CD4-positive, CD25-positive, alpha-beta regulatory T cell (primary cell): ENCODE results near the gene SMU1. TPM values are rescaled to one million over a fixed set of nuclear protein-coding genes. Genes with fewer than 3 reads are reported as not detected.

ENCODE experiments used
- ATAC-seq, 2 donors: fragments of 150-1000 bp; cut with Tn5 transposase; one replicate each; pipeline ENCODE4 v1.10.0; 2021; ENCODE audit warnings: low read depth in 2 of 2, moderate number of reproducible peaks in 2 of 2, moderate library complexity in 1 of 2
- DNase-seq, 3 donors: peaks; one replicate each; pipeline versions ENCODE4 v3.0.0 to v3.0.0-alpha.2; 2012 to 2022; ENCODE audit warnings: mixed read lengths in 1 of 3
- H3K27ac ChIP-seq: one replicate; pipeline ENCODE4 v1.7.0; 2013; ENCODE audit warnings: mild to moderate bottlenecking, low read length; ENCODE audit not compliant: insufficient read depth, poor library complexity, severe bottlenecking
- H3K27me3 ChIP-seq: one replicate; pipeline ENCODE4 v1.7.0; 2013; ENCODE audit warnings: low read length; ENCODE audit not compliant: control insufficient read depth, insufficient read depth
- H3K36me3 ChIP-seq: one replicate; pipeline ENCODE4 v1.7.0; 2013; ENCODE audit warnings: mild to moderate bottlenecking, low read length, moderate library complexity; ENCODE audit not compliant: control insufficient read depth, insufficient read depth
- H3K4me1 ChIP-seq: 2 replicates; pipeline ENCODE4 v1.7.0; 2013; ENCODE audit warnings: mild to moderate bottlenecking, low read length; ENCODE audit not compliant: insufficient read depth, control insufficient read depth, poor library complexity, severe bottlenecking
- H3K4me3 ChIP-seq: one replicate; pipeline ENCODE4 v1.7.0; 2013; ENCODE audit warnings: low read depth, mild to moderate bottlenecking, low read length, moderate library complexity
- H3K9me3 ChIP-seq, 2 experiments: 1 replicate in 1 of 2; 2 replicates in 1 of 2; pipeline ENCODE4 v1.7.0; 2013; ENCODE audit warnings: low read length in 2 of 2, mild to moderate bottlenecking in 1 of 2, moderate library complexity in 1 of 2; ENCODE audit not compliant: control insufficient read depth in 2 of 2
- H3K27ac Mint-ChIP-seq, 3 donors: one replicate each; pipeline ENCODE4 v1.8.0; 2020 to 2022; ENCODE audit warnings: mild to moderate bottlenecking in 3 of 3, mixed read lengths in 3 of 3, moderate library complexity in 2 of 3
- H3K27me3 Mint-ChIP-seq: one replicate; pipeline ENCODE4 v1.8.0; 2022; ENCODE audit warnings: mild to moderate bottlenecking, mixed read lengths
- H3K36me3 Mint-ChIP-seq: one replicate; pipeline ENCODE4 v1.8.0; 2020; ENCODE audit warnings: mixed read lengths
- H3K4me1 Mint-ChIP-seq, 4 donors: one replicate each; pipeline ENCODE4 v1.8.0; 2020 to 2022; ENCODE audit warnings: mixed read lengths in 4 of 4, mild to moderate bottlenecking in 1 of 4
- H3K4me3 Mint-ChIP-seq, 4 donors: one replicate each; pipeline ENCODE4 v1.8.0; 2020 to 2022; ENCODE audit warnings: mild to moderate bottlenecking in 4 of 4, mixed read lengths in 4 of 4, moderate library complexity in 3 of 4
- H3K9me3 Mint-ChIP-seq, 7 donors: one replicate each; pipeline ENCODE4 v1.8.0; 2020 to 2022; ENCODE audit warnings: mixed read lengths in 7 of 7, mild to moderate bottlenecking in 3 of 7, moderate library complexity in 2 of 7
- polyA plus RNA-seq, 4 donors: library from polyadenylated mRNA; unstranded; fragments of 300-500 nt; fragmentation: Illumina TruSeq; gene quantifications; one replicate each; pipeline ENCODE4 v1.2.3, GENCODE V29; 2021
- total RNA-seq: library from RNA; stranded (reverse); gene quantifications from one replicate; pipeline ENCODE4 v1.2.3, GENCODE V29; 2022

The SMU1 gene
- total and polyA plus RNA-seq, 5 donors from 2014 or later, result 22.7 to 27.9 (median 24.5) TPM

DNA sequence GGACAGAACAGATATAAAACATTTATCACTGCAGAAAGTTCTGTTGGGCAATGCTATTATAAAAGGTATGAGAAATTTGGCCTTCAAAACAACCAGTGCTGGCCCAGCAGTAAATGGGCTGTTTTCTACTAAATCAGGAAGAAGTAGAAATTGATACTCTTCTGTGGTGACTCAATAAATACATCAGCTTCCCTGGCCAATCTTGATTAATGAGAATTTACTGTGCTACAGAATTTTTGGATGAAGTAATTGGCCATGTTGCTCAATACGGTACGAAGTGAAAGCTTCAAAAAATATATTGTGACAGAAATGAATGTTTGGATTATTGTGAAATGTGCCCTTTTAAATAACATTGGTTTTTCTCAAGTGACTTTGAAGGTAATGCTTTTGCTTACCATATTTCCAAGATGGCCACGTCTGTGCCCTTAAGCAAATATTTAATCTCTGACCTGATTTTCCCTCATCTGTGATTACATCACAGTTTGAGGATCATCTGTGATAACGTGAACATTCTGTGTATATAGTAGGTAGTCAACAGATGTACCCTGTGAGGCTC, 47.2 kb downstream of the SMU1 start:
- Histone ChIP-seq H3K9me3 (no peaks in the 10 kb centered on the region), H3K27ac (peak overlapping the region; percentile 18), H3K27me3 (no peaks in the 10 kb centered on the region), H3K36me3 (peaks cover 68% of the 10 kb centered on the region), H3K4me3 (peak overlapping the region; percentile 61), H3K4me1 (peaks cover 56% of the 10 kb centered on the region)
- peak overlapping the region in 3 of 4 donors; percentile 2 to 73 (median 68) for H3K4me3 Mint-ChIP-seq
- H3K27me3 Mint-ChIP-seq, result no peaks in the 10 kb centered on the region
- peak overlapping the region in 2 of 3 donors; percentile 29 to 48 for H3K27ac Mint-ChIP-seq
- H3K36me3 Mint-ChIP-seq, result peaks cover 48% of the 10 kb centered on the region
- ATAC-seq, result no peak
- no peak for DNase-seq
- H3K4me1 Mint-ChIP-seq, result peaks cover 52 to 68% (median 61%) of the 10 kb centered on the region in 4 donors
- H3K9me3 Mint-ChIP-seq, result no peaks in the 10 kb centered on the region

GRCh38 chr9:33025572-33026342, 50.7 kb downstream of the SMU1 start:
- peaks cover 50% of the 10 kb centered on the region for H3K4me1 ChIP-seq
- H3K4me3 ChIP-seq, result peak overlapping the region; percentile 92
- Mint-ChIP-seq H3K27me3 (no peaks in the 10 kb centered on the region), H3K27ac (peak overlapping the region; percentile 79 to 97 (median 92)), H3K9me3 (no peaks in the 10 kb centered on the region), H3K36me3 (peaks cover 26% of the 10 kb centered on the region), H3K4me3 (peak overlapping the region; percentile 95 to 98 (median 98)), H3K4me1 (peaks cover 48 to 80% (median 63%) of the 10 kb centered on the region in 4 donors)
- H3K27me3 ChIP-seq, result no peaks in the 10 kb centered on the region
- H3K27ac ChIP-seq, result peak overlapping the region; percentile 99
- no peaks in the 10 kb centered on the region for H3K9me3 ChIP-seq
- DNase-seq (peak; percentile 78 to 81 (median 80)), ATAC-seq (peak; percentile 40 to 47)
- peaks cover 34% of the 10 kb centered on the region for H3K36me3 ChIP-seq

DNA sequence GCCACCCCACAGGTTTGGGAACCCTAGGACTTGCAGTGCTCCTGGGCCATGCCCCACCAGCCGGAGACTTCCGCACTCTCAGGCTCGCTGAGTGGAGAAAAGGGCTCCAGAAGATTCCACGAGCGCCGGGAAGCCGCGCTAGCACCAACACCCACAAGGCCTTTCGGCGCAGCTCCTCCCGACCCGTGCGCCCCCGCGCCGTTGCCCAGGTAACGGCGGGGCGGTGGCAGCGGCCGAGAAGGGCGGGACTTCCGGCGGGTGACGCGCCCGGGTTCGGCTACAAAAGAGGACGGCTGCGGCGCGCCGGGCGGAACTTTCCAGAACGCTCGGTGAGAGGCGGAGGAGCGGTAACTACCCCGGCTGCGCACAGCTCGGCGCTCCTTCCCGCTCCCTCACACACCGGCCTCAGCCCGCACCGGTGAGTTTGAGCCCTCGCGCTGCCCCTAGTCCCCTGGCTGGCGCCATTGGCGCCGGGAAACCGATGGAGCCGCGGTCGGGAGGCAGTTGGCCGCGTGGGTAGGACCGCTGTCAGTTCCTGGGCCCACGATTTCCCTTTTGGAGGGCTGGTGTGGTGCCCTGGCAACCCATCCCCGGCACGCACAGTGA, 51.4 kb downstream of the SMU1 start, which contains the start of gene DNAJA1:
TSS of gene DNAJA1 (plus strand) at position 308 of the 606 bp plus-strand sequence. CDS start 1,212 bp downstream, outside the sequence.
- Mint-ChIP-seq H3K9me3 (no peaks in the 10 kb centered on the region), H3K36me3 (peaks cover 27% of the 10 kb centered on the region), H3K27ac (peak within 1 kb of the TSS; percentile 79 to 97 (median 92)), H3K4me3 (peak within 1 kb of the TSS; percentile 95 to 98 (median 98)), H3K27me3 (no peaks in the 10 kb centered on the region), H3K4me1 (peaks cover 50 to 83% (median 64%) of the 10 kb centered on the region in 4 donors)
- DNase-seq (peak; percentile 91 to 97 (median 95)), ATAC-seq (peak; percentile 89 to 91)
- Histone ChIP-seq H3K4me1 (peaks cover 50% of the 10 kb centered on the region), H3K4me3 (peak within 1 kb of the TSS; percentile 92), H3K36me3 (peaks cover 27% of the 10 kb centered on the region), H3K27me3 (no peaks in the 10 kb centered on the region), H3K9me3 (no peaks in the 10 kb centered on the region), H3K27ac (peak within 1 kb of the TSS; percentile 99)

- H3K27me3 ChIP-seq, result no peaks in the 10 kb centered on the region
- Mint-ChIP-seq H3K27ac (peak overlapping the region; percentile 79 to 97 (median 91)), H3K36me3 (peaks cover 20% of the 10 kb centered on the region), H3K27me3 (no peaks in the 10 kb centered on the region), H3K9me3 (no peaks in the 10 kb centered on the region), H3K4me3 (peak overlapping the region; percentile 95 to 98 (median 98)), H3K4me1 (peaks cover 44 to 78% (median 58%) of the 10 kb centered on the region in 4 donors)
- ATAC-seq (no peak), DNase-seq (peak in 1 of 3 donors; percentile 35)
- peak overlapping the region; percentile 91 for H3K4me3 ChIP-seq
- peaks cover 20% of the 10 kb centered on the region for H3K36me3 ChIP-seq
- H3K27ac ChIP-seq, result peak overlapping the region; percentile 99
- peaks cover 45% of the 10 kb centered on the region for H3K4me1 ChIP-seq
- no peaks in the 10 kb centered on the region for H3K9me3 ChIP-seq
Measured at GRCh38 chr9:33024126-33024965, 52.1 kb downstream of the SMU1 start.

DNA sequence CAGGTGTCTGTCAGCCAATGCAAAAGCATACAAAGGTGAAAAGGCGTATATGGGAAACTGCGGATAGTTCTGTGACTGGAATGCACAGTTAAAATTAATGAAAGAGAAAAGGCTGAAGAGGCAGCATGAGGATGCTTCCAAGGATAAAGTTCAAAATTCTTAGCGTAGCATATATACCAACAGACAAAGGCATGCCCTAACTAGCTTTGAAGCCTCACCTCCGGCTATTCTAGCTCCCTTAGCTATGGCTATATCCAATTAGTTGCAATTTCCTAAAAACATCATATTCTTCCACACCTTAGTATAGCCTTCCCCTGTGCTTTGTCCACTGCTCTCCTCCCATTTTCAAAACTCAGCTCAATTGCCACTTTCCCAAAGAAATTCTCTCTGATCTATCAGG, 52.8 kb downstream of the SMU1 start:
- ATAC-seq, result no peak
- Histone ChIP-seq H3K27me3 (no peaks in the 10 kb centered on the region), H3K36me3 (peaks cover 13% of the 10 kb centered on the region), H3K4me3 (peak overlapping the region; percentile 91), H3K27ac (peak overlapping the region; percentile 99), H3K4me1 (peaks cover 39% of the 10 kb centered on the region), H3K9me3 (no peaks in the 10 kb centered on the region)
- H3K4me1 Mint-ChIP-seq, result peaks cover 38 to 71% (median 52%) of the 10 kb centered on the region in 4 donors
- H3K4me3 Mint-ChIP-seq, result peak overlapping the region; percentile 95 to 98 (median 98)
- peaks cover 20% of the 10 kb centered on the region for H3K36me3 Mint-ChIP-seq
- no peaks in the 10 kb centered on the region for H3K27me3 Mint-ChIP-seq
- no peaks in the 10 kb centered on the region for H3K9me3 Mint-ChIP-seq
- DNase-seq, result no peak
- peak overlapping the region; percentile 39 to 97 (median 79) for H3K27ac Mint-ChIP-seq

GRCh38 chr9:33022755-33023154, 53.7 kb downstream of the SMU1 start:
- Histone ChIP-seq H3K27ac (no peak overlapping the region), H3K4me1 (peaks cover 29% of the 10 kb centered on the region), H3K27me3 (no peaks in the 10 kb centered on the region), H3K9me3 (no peaks in the 10 kb centered on the region), H3K36me3 (peaks cover 9% of the 10 kb centered on the region), H3K4me3 (peak overlapping the region; percentile 47)
- DNase-seq, result no peak
- no peak for ATAC-seq
- no peaks in the 10 kb centered on the region for H3K9me3 Mint-ChIP-seq
- peaks cover 30 to 62% (median 43%) of the 10 kb centered on the region in 4 donors for H3K4me1 Mint-ChIP-seq
- peak overlapping the region in 2 of 3 donors; percentile 54 to 55 for H3K27ac Mint-ChIP-seq
- H3K27me3 Mint-ChIP-seq, result no peaks in the 10 kb centered on the region
- H3K4me3 Mint-ChIP-seq, result peak overlapping the region in 2 of 4 donors; percentile 48 to 98
- peaks cover 14% of the 10 kb centered on the region for H3K36me3 Mint-ChIP-seq

GRCh38 chr9:33022303-33022702, 54.2 kb downstream of the SMU1 start:
- no peak overlapping the region for H3K27ac ChIP-seq
- Mint-ChIP-seq H3K9me3 (no peaks in the 10 kb centered on the region), H3K36me3 (peaks cover 14% of the 10 kb centered on the region), H3K4me3 (peak overlapping the region in 3 of 4 donors; percentile 50 to 98 (median 68)), H3K27me3 (no peaks in the 10 kb centered on the region), H3K27ac (peak overlapping the region in 1 of 3 donors; percentile 54), H3K4me1 (peaks cover 30 to 57% (median 42%) of the 10 kb centered on the region in 4 donors)
- peaks cover 25% of the 10 kb centered on the region for H3K4me1 ChIP-seq
- no peak for ATAC-seq
- no peaks in the 10 kb centered on the region for H3K27me3 ChIP-seq
- no peaks in the 10 kb centered on the region for H3K9me3 ChIP-seq
- H3K36me3 ChIP-seq, result peaks cover 7% of the 10 kb centered on the region
- DNase-seq, result no peak
- H3K4me3 ChIP-seq, result peak overlapping the region; percentile 47
